AG10803 (cell line): ENCODE measurements around the gene ZC3H14.

Source experiments
- DNase-seq: peaks from one replicate; pipeline ENCODE4 v3.0.0; 2010; ENCODE audit warnings: low read depth
- H3K4me3 ChIP-seq: 2 replicates; pipeline ENCODE4 v1.5.1; 2011; ENCODE audit warnings: mild to moderate bottlenecking, low read length, control low read depth
- TF ChIP-seq, protein P1 (sequence below): conservative IDR thresholded peaks from 2 replicates; pipeline ENCODE4 v1.5.1; 2011; ENCODE audit warnings: mild to moderate bottlenecking, low read length, control low read depth, inconsistent platforms

The ZC3H14 gene, protein sequence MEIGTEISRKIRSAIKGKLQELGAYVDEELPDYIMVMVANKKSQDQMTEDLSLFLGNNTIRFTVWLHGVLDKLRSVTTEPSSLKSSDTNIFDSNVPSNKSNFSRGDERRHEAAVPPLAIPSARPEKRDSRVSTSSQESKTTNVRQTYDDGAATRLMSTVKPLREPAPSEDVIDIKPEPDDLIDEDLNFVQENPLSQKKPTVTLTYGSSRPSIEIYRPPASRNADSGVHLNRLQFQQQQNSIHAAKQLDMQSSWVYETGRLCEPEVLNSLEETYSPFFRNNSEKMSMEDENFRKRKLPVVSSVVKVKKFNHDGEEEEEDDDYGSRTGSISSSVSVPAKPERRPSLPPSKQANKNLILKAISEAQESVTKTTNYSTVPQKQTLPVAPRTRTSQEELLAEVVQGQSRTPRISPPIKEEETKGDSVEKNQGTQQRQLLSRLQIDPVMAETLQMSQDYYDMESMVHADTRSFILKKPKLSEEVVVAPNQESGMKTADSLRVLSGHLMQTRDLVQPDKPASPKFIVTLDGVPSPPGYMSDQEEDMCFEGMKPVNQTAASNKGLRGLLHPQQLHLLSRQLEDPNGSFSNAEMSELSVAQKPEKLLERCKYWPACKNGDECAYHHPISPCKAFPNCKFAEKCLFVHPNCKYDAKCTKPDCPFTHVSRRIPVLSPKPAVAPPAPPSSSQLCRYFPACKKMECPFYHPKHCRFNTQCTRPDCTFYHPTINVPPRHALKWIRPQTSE

DNA sequence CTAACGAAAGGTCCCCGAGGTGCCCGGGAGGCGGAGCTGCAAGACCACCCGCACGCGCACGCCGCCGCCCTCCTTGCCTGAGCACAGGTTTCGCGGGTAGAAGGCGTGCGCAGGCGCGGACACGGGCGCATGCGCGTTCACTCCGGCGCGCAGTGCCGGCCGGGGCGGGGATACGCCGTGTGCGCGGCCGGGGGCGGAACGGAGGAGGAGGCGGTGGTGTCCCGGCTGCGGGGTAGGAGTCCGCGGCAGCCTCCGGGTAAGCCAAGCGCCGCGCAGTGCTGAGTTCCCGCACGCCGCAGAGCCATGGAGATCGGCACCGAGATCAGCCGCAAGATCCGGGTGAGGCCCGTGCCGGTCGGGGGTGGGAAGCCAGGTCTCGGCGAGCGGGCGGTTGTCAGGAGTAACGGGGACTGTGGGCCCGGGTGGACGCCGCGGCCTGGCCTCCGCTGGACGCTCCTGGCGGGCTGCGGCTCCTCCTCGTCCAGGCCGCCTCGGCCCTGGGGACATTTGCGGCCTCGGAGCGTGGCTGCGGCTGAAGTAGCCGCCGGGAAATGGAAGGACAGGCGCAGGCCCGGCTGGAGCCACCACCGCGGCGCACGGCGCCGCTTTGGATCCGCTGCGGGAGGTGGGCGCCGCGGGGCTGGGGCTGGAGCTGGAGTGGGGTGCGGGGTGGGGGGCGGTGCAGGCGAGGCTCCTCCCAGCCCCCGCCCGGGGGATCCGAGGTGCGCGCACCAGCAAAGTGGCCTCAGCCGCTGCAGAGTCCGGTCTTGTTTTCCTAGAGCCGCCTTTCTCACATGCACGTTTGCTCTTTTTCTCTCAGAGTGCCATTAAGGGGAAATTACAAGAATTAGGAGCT, at the start of gene ZC3H14:
ZC3H14 (plus strand) TSS at position 207 of the 856 bp plus-strand sequence; CDS start at position 304, 97 bp downstream.
- H3K4me3 ChIP-seq: peak within 1 kb of the TSS; percentile 87
- TF ChIP-seq, protein P1, sequence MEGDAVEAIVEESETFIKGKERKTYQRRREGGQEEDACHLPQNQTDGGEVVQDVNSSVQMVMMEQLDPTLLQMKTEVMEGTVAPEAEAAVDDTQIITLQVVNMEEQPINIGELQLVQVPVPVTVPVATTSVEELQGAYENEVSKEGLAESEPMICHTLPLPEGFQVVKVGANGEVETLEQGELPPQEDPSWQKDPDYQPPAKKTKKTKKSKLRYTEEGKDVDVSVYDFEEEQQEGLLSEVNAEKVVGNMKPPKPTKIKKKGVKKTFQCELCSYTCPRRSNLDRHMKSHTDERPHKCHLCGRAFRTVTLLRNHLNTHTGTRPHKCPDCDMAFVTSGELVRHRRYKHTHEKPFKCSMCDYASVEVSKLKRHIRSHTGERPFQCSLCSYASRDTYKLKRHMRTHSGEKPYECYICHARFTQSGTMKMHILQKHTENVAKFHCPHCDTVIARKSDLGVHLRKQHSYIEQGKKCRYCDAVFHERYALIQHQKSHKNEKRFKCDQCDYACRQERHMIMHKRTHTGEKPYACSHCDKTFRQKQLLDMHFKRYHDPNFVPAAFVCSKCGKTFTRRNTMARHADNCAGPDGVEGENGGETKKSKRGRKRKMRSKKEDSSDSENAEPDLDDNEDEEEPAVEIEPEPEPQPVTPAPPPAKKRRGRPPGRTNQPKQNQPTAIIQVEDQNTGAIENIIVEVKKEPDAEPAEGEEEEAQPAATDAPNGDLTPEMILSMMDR: no peak
- DNase-seq: peak; percentile 80

DNA sequence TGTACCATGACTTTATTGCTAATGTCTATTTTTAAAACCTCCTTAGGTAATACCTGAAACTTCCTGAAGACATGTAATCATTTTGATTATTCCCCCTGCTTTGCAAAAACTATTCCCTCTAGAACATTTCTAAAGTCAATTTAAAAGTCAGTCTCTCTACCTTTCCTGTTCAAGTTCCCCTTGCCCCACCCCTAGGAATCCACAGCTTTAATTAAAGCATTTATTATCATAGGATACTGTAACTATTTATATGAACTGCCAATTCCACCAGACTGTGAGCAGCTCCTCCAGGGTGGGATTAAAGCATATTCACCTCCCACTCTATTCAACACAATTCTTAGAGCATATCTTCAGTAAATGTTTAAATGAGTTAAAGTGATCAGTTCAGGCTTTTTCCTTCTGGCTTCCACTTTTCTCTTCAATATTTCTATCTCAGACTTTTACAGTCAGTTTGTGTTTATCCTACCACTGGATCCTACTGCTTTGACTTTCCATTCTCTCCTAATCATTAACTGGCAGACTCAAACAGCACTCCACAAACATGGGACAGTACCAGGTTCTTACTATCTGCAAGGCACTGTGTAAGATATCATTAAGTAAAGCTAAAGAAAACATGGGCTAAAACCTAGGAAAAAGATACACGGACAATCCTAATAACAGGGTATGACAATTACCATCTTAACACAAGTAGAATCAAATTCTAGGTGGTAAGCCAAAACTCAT, 47.2 kb upstream of the ZC3H14 start:
- TF ChIP-seq, protein P1: no peak
- no peak for DNase-seq

DNA sequence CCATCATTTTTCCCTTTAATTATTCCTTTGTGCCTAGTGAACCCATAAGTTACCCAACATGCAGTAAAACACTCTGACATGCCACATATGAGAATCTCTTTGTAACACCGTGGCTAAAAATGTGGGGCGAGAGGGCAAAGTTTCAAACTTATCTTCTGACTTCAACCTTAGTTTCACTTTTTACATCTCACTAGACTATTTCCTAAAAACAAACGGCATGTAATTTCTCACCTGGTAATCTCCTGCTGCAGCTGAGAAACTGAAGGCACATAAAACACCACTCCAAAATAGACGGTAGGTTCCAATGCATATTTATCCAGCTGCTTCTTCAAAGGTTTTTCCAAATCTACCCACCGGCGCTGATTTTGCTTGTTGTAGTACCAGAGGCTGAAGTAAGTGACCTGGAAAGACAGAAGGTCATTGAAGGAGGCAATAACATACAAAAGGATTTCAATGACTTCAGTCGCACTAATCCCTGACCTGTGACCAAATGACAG, 45.9 kb upstream of the ZC3H14 start:
- no peak for DNase-seq
- TF ChIP-seq, protein P1: no peak
- H3K4me3 ChIP-seq: no peak overlapping the region

More for the DNA sequence above, 47.2 kb upstream of the ZC3H14 start:
- no peak overlapping the region for H3K4me3 ChIP-seq

DNA sequence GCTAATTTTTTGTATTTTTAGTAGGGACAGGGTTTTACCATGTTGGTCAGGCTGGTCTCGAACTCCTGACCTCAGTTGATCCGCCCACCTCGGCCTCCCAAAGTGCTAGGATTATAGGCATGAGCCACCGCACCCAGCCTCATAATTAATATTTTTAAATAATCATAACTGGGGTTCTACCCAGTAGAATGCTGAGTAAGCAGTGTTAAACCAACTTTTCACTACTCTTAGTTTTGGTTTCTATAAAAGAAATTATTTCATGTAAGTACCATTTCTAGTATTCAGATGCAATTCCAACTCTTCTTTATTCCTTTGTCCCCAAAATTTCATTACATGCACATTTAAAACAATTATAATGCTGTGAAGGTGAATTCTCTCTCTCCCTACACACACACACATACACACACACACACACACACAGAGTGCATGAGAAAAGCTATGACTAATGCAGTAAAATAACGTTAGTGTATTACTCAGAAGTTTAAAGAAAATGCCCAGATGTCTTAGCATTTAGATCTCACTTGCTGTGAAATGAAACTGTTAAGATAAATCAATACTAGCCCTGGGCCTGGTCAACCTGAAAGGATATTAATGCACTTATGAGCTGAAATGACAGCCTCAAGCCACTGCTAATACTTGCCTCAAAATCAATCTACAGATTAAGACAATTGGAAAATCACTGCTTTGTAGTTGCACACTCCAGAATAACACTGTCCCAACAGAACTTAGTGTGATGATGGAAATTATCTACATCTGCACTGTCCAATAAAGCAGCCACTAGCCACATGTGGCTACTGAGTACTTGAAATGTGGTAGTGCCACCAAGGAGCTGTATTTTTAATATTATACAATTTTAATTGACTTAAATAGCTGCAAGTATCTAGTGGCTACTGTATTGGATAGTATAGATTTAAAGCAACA, 44.0 kb upstream of the ZC3H14 start:
- TF ChIP-seq, protein P1: no peak
- DNase-seq: peak; percentile 69
- no peak overlapping the region for H3K4me3 ChIP-seq

DNA sequence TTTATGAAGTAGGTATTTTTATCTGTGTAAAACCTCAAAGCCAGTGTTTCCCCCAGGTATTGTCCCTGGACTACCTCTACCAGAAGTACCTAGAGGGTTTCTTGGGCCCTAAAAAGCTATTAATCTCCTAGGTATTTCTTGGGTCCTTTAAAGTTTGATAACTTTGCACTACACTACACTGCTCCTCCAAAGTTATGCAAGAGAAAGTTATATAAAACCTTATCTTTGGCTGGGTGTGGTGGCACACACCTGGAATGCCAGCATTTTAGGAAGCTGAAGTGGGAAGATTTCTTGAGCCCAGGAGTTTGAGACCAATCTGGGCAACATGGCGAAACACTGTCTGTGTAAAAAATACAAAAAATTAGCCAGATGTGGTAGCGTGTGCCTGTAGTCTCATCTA, 42.9 kb upstream of the ZC3H14 start:
- TF ChIP-seq, protein P1: no peak
- no peak overlapping the region for H3K4me3 ChIP-seq
- no peak for DNase-seq
